Measurements from ENCODE around the gene TAF9B.

DNA sequence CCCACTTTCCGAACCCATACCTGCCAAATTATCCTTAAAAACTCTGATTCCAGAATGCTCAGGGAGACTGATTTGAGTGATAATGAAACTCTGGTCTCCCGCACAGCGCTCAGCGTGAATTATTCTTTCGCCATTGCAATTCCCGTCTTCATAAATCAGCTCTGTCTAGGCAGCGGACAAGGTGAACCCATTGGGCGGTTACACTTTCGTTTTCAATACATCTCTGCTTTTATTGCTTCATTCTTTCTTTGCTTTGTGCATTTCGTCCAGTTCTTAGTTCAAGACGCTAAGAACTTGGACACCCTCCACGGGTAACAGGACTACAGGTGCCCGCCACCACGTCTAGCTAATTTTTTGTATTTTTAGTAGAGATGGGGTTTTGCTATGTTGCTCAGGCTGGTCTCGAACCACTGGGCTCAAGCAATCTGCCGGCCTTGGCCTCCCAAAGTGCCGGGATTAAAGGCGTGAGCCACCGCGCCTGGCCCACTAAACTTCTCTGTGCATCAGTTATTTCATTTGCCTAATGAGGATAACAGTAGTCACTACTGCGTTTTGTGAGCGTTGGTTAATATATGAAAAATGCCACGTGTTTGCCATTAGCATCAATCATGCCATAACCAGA lies 36.3 kb downstream of the TAF9B start:
- TF ChIP-seq, protein P1, sequence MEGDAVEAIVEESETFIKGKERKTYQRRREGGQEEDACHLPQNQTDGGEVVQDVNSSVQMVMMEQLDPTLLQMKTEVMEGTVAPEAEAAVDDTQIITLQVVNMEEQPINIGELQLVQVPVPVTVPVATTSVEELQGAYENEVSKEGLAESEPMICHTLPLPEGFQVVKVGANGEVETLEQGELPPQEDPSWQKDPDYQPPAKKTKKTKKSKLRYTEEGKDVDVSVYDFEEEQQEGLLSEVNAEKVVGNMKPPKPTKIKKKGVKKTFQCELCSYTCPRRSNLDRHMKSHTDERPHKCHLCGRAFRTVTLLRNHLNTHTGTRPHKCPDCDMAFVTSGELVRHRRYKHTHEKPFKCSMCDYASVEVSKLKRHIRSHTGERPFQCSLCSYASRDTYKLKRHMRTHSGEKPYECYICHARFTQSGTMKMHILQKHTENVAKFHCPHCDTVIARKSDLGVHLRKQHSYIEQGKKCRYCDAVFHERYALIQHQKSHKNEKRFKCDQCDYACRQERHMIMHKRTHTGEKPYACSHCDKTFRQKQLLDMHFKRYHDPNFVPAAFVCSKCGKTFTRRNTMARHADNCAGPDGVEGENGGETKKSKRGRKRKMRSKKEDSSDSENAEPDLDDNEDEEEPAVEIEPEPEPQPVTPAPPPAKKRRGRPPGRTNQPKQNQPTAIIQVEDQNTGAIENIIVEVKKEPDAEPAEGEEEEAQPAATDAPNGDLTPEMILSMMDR (optimal IDR thresholded peaks at IDR 0.05 in 1 of 3, IDR thresholded peaks at IDR 0.05 in 1 of 3, conservative IDR thresholded peaks at IDR 0.05 in 1 of 3; ENCODE audit: extremely low read depth in 1 of 3, insufficient read depth in 2 of 3, low read length in 3 of 3) = no peak
- no peak for TF ChIP-seq EZH2 (IDR thresholded peaks at IDR 0.05; ENCODE audit: low read length)

Measured in keratinocyte (primary cell).